Inflammatory macrophage (primary cell): ENCODE data around the gene ROR1.
A peak's percentile ranks its signal among the peaks of the same experiment; 100 is the strongest.

Experiments used
- DNase-seq, 2 donors: peaks; one replicate each; pipeline ENCODE4 v3.0.0-alpha.2; 2020 to 2022

The ROR1 gene

GRCh38 chr1:63859480-63860275, 85.9 kb downstream of the ROR1 start:
- DNase-seq = no peak

GRCh38 chr1:63861052-63861691, 87.4 kb downstream of the ROR1 start:
- no peak for DNase-seq

- DNase-seq = no peak
These were observed 89.3 kb downstream of the ROR1 start for GRCh38 chr1:63863145-63863544.

GRCh38 chr1:63864224-63864641, 90.4 kb downstream of the ROR1 start:
- DNase-seq = no peak

GRCh38 chr1:63865561-63865960, 91.7 kb downstream of the ROR1 start:
- DNase-seq = no peak

GRCh38 chr1:63866084-63866483, 92.3 kb downstream of the ROR1 start:
- no peak for DNase-seq

- DNase-seq = no peak
These were observed 93.8 kb downstream of the ROR1 start for GRCh38 chr1:63867429-63868176.

- no peak for DNase-seq
These were observed 94.5 kb downstream of the ROR1 start for GRCh38 chr1:63868268-63868781.

- DNase-seq = no peak
These were observed 96.3 kb downstream of the ROR1 start for GRCh38 chr1:63870152-63870551.

GRCh38 chr1:63871463-63871862, 97.6 kb downstream of the ROR1 start:
- no peak for DNase-seq

GRCh38 chr1:63873751-63874150, 99.9 kb downstream of the ROR1 start:
- DNase-seq = no peak

GRCh38 chr1:63874278-63874880, 100.6 kb downstream of the ROR1 start:
- no peak for DNase-seq

- no peak for DNase-seq
These were observed 101.8 kb downstream of the ROR1 start for GRCh38 chr1:63875636-63876035.

- DNase-seq = no peak
These were observed 103.4 kb downstream of the ROR1 start for GRCh38 chr1:63877021-63877767.

GRCh38 chr1:63877816-63878215, 104.0 kb downstream of the ROR1 start:
- DNase-seq = no peak

GRCh38 chr1:63878932-63879331, 105.1 kb downstream of the ROR1 start:
- DNase-seq = peak in 1 of 2 donors; percentile 15

GRCh38 chr1:63880958-63881576, 107.2 kb downstream of the ROR1 start:
- no peak for DNase-seq

GRCh38 chr1:63882048-63882704, 108.4 kb downstream of the ROR1 start:
- DNase-seq = no peak

- no peak for DNase-seq
These were observed 109.8 kb downstream of the ROR1 start for GRCh38 chr1:63883494-63884235.

GRCh38 chr1:63884486-63884885, 110.7 kb downstream of the ROR1 start:
- DNase-seq = no peak
